ENCODE results near the gene CKMT1B. TPM values are rescaled to one million over a fixed set of nuclear protein-coding genes. Genes with fewer than 3 reads are reported as not detected.
"Not testable (repeated sequence)": the region's sequence is repeated elsewhere in the genome, so short reads cannot be mapped to it uniquely, and the experiment has no call there.

The CKMT1B gene
- total RNA-seq, 2 donors from 2014 or later: 0.58 to 4.0 TPM

- Histone ChIP-seq H3K4me3 (ENCODE audit: low read length) (no peak overlapping the region), H3K36me3 (ENCODE audit: control insufficient read depth, insufficient read depth, low read length) (no peaks in the 10 kb centered on the region), H3K27ac (ENCODE audit: low read depth, low read length) (no peak overlapping the region), H3K9me3 (ENCODE audit: control insufficient read depth, low read length) (no peaks in the 10 kb centered on the region), H3K4me1 (ENCODE audit: control insufficient read depth, insufficient read depth, low read length) (no peaks in the 10 kb centered on the region), H3K9ac (ENCODE audit: extremely low read depth, low read length, poor library complexity, severe bottlenecking) (no peak overlapping the region), H3K27me3 (ENCODE audit: control insufficient read depth, insufficient read depth, low read length, poor library complexity, severe bottlenecking) (no peaks in the 10 kb centered on the region)
- Mint-ChIP-seq H3K27ac (no peak overlapping the region), H3K36me3 (ENCODE audit: low read depth) (no peaks in the 10 kb centered on the region), H3K4me1 (no peaks in the 10 kb centered on the region), H3K9me3 (no peaks in the 10 kb centered on the region), H3K4me3 (no peak overlapping the region), H3K27me3 (ENCODE audit: insufficient read depth) (peaks cover 5% of the 10 kb centered on the region)
- DNase-seq: no peak
- 86 to 100% methylated on average over 1 of the region's 2 CpGs for WGBS, 2 experiments (ENCODE audit: insufficient coverage in 1 of 2, insufficient read length in 1 of 2)
- no peak for TF ChIP-seq CTCF (conservative IDR thresholded peaks at IDR 0.05)
Observed at GRCh38 chr15:43552986-43553385, 40.8 kb upstream of the CKMT1B start.

GRCh38 chr15:43562753-43563152, 31.1 kb upstream of the CKMT1B start:
- not testable (repeated sequence) for H3K36me3 Mint-ChIP-seq (ENCODE audit: low read depth); H3K9me3 Mint-ChIP-seq; H3K4me3 ChIP-seq (ENCODE audit: low read length); H3K9ac ChIP-seq (ENCODE audit: extremely low read depth, low read length, poor library complexity, severe bottlenecking); DNase-seq; H3K27me3 ChIP-seq (ENCODE audit: control insufficient read depth, insufficient read depth, low read length, poor library complexity, severe bottlenecking); H3K27ac Mint-ChIP-seq; H3K9me3 ChIP-seq (ENCODE audit: control insufficient read depth, low read length); H3K4me3 Mint-ChIP-seq; H3K4me1 Mint-ChIP-seq; H3K4me1 ChIP-seq (ENCODE audit: control insufficient read depth, insufficient read depth, low read length); H3K36me3 ChIP-seq (ENCODE audit: control insufficient read depth, insufficient read depth, low read length); H3K27ac ChIP-seq (ENCODE audit: low read depth, low read length)
- H3K27me3 Mint-ChIP-seq (ENCODE audit: insufficient read depth): peaks cover 11% of the 10 kb centered on the region
- 100% methylated on average over 1 of the region's 3 CpGs; no CpG with 5 or more reads in 1 of the 2 experiments for WGBS, 2 experiments (ENCODE audit: insufficient coverage in 1 of 2, insufficient read length in 1 of 2)

GRCh38 chr15:43563793-43564192, 30.0 kb upstream of the CKMT1B start:
- not testable (repeated sequence) for H3K4me3 ChIP-seq (ENCODE audit: low read length); H3K27ac ChIP-seq (ENCODE audit: low read depth, low read length); H3K27me3 Mint-ChIP-seq (ENCODE audit: insufficient read depth); H3K9ac ChIP-seq (ENCODE audit: extremely low read depth, low read length, poor library complexity, severe bottlenecking); H3K9me3 Mint-ChIP-seq; H3K9me3 ChIP-seq (ENCODE audit: control insufficient read depth, low read length); H3K36me3 ChIP-seq (ENCODE audit: control insufficient read depth, insufficient read depth, low read length); H3K36me3 Mint-ChIP-seq (ENCODE audit: low read depth); H3K27me3 ChIP-seq (ENCODE audit: control insufficient read depth, insufficient read depth, low read length, poor library complexity, severe bottlenecking); H3K4me1 ChIP-seq (ENCODE audit: control insufficient read depth, insufficient read depth, low read length); DNase-seq; H3K4me3 Mint-ChIP-seq; H3K4me1 Mint-ChIP-seq; H3K27ac Mint-ChIP-seq
- WGBS, 2 experiments (ENCODE audit: insufficient coverage in 1 of 2, insufficient read length in 1 of 2): no CpG with 5 or more reads among the region's 8 CpGs

- DNase-seq; H3K4me3 ChIP-seq (ENCODE audit: low read length); H3K36me3 ChIP-seq (ENCODE audit: control insufficient read depth, insufficient read depth, low read length); H3K9me3 ChIP-seq (ENCODE audit: control insufficient read depth, low read length); H3K4me1 ChIP-seq (ENCODE audit: control insufficient read depth, insufficient read depth, low read length); H3K27me3 ChIP-seq (ENCODE audit: control insufficient read depth, insufficient read depth, low read length, poor library complexity, severe bottlenecking); H3K27ac Mint-ChIP-seq; H3K36me3 Mint-ChIP-seq (ENCODE audit: low read depth); H3K9ac ChIP-seq (ENCODE audit: extremely low read depth, low read length, poor library complexity, severe bottlenecking); H3K27me3 Mint-ChIP-seq (ENCODE audit: insufficient read depth); H3K9me3 Mint-ChIP-seq; H3K27ac ChIP-seq (ENCODE audit: low read depth, low read length); H3K4me1 Mint-ChIP-seq; H3K4me3 Mint-ChIP-seq: not testable (repeated sequence)
- WGBS, 2 experiments (ENCODE audit: insufficient coverage in 1 of 2, insufficient read length in 1 of 2): no CpG with 5 or more reads among the region's 2 CpGs
Observed at GRCh38 chr15:43566615-43567014, 27.2 kb upstream of the CKMT1B start.

- H3K27me3 ChIP-seq (ENCODE audit: control insufficient read depth, insufficient read depth, low read length, poor library complexity, severe bottlenecking); H3K27me3 Mint-ChIP-seq (ENCODE audit: insufficient read depth); H3K36me3 ChIP-seq (ENCODE audit: control insufficient read depth, insufficient read depth, low read length); H3K4me3 ChIP-seq (ENCODE audit: low read length); H3K4me1 ChIP-seq (ENCODE audit: control insufficient read depth, insufficient read depth, low read length); H3K9me3 Mint-ChIP-seq; H3K27ac Mint-ChIP-seq; H3K9ac ChIP-seq (ENCODE audit: extremely low read depth, low read length, poor library complexity, severe bottlenecking); H3K4me1 Mint-ChIP-seq; DNase-seq; H3K27ac ChIP-seq (ENCODE audit: low read depth, low read length); H3K9me3 ChIP-seq (ENCODE audit: control insufficient read depth, low read length); H3K36me3 Mint-ChIP-seq (ENCODE audit: low read depth); H3K4me3 Mint-ChIP-seq: not testable (repeated sequence)
- no CpG with 5 or more reads among the region's 1 CpG for WGBS, 2 experiments (ENCODE audit: insufficient coverage in 1 of 2, insufficient read length in 1 of 2)
Observed at GRCh38 chr15:43574607-43575006, 19.2 kb upstream of the CKMT1B start.

GRCh38 chr15:43589778-43590466, 3.9 kb upstream of the CKMT1B start, which contains the start of gene PPIP5K1:
PPIP5K1 (minus strand) TSS chr15:43590208; CDS start chr15:43584504, 5,704 bp downstream.
- no CpG with 5 or more reads among the region's 54 CpGs for WGBS, 2 experiments (ENCODE audit: insufficient coverage in 1 of 2, insufficient read length in 1 of 2)

More at GRCh38 chr15:43589778-43590466, 3.9 kb upstream of the CKMT1B start, which contains the start of gene PPIP5K1:
- H3K9ac ChIP-seq (ENCODE audit: extremely low read depth, low read length, poor library complexity, severe bottlenecking); H3K4me1 ChIP-seq (ENCODE audit: control insufficient read depth, insufficient read depth, low read length); H3K27ac ChIP-seq (ENCODE audit: low read depth, low read length); H3K27ac Mint-ChIP-seq; DNase-seq; H3K4me3 Mint-ChIP-seq; H3K4me3 ChIP-seq (ENCODE audit: low read length); H3K36me3 ChIP-seq (ENCODE audit: control insufficient read depth, insufficient read depth, low read length); H3K9me3 ChIP-seq (ENCODE audit: control insufficient read depth, low read length); H3K4me1 Mint-ChIP-seq; H3K9me3 Mint-ChIP-seq; H3K36me3 Mint-ChIP-seq (ENCODE audit: low read depth); H3K27me3 ChIP-seq (ENCODE audit: control insufficient read depth, insufficient read depth, low read length, poor library complexity, severe bottlenecking); H3K27me3 Mint-ChIP-seq (ENCODE audit: insufficient read depth): not testable (repeated sequence)

All from endodermal cell (in vitro differentiated cells).